Mesenchymal stem cell (in vitro differentiated cells and primary cell): ENCODE measurements around the gene MRPS12.

Experiments used
- DNase-seq: peaks from one replicate; pipeline ENCODE4 v3.0.0-alpha.2; 2013
- H2AFZ ChIP-seq: one replicate; pipeline ENCODE4 v1.6.1; 2013; ENCODE audit warnings: low read depth, mild to moderate bottlenecking, control low read depth, inconsistent platforms, low read length, moderate library complexity
- H2AK5ac ChIP-seq: 2 replicates; pipeline ENCODE4 v1.6.1; 2013; ENCODE audit warnings: low read length, moderate library complexity, mild to moderate bottlenecking, inconsistent platforms; ENCODE audit not compliant: severe bottlenecking
- H2BK120ac ChIP-seq: one replicate; pipeline ENCODE4 v1.6.1; 2013; ENCODE audit warnings: low read depth, mild to moderate bottlenecking, inconsistent platforms, low read length, moderate library complexity
- H2BK12ac ChIP-seq, 2 experiments: one replicate each; pipeline ENCODE4 v1.6.1; 2013; ENCODE audit warnings: inconsistent platforms in 2 of 2, low read length in 2 of 2, mild to moderate bottlenecking in 2 of 2, moderate library complexity in 2 of 2, control low read depth in 1 of 2
- H2BK15ac ChIP-seq: one replicate; pipeline ENCODE4 v1.6.1; 2013; ENCODE audit warnings: mild to moderate bottlenecking, low read depth, inconsistent platforms; ENCODE audit not compliant: poor library complexity, severe bottlenecking
- H2BK5ac ChIP-seq: 2 replicates; pipeline ENCODE4 v1.6.1; 2013; ENCODE audit warnings: low read depth, mild to moderate bottlenecking, low read length, control low read depth, inconsistent platforms; ENCODE audit not compliant: poor library complexity, severe bottlenecking
- H3K14ac ChIP-seq, 2 experiments: one replicate each; pipeline ENCODE4 v1.6.1; 2013; ENCODE audit warnings: inconsistent platforms in 2 of 2, low read length in 2 of 2, control low read depth in 1 of 2, mild to moderate bottlenecking in 1 of 2, moderate library complexity in 1 of 2
- H3K18ac ChIP-seq, 2 experiments: one replicate each; pipeline ENCODE4 v1.6.1; 2013; ENCODE audit warnings: inconsistent platforms in 2 of 2, low read length in 2 of 2, control low read depth in 1 of 2, low read depth in 1 of 2, mild to moderate bottlenecking in 1 of 2
- H3K23ac ChIP-seq, 2 experiments: one replicate each; pipeline ENCODE4 v1.6.1; 2013; ENCODE audit warnings: inconsistent platforms in 2 of 2, low read length in 2 of 2, mild to moderate bottlenecking in 2 of 2, moderate library complexity in 2 of 2, control low read depth in 1 of 2
- H3K27ac ChIP-seq: 2 replicates; pipeline ENCODE4 v1.5.1; 2013; ENCODE audit warnings: mild to moderate bottlenecking, moderate library complexity, low read length, control low read depth, inconsistent platforms; ENCODE audit not compliant: poor library complexity, severe bottlenecking
- H3K27me3 ChIP-seq, 2 experiments: 2 replicates each; pipeline versions ENCODE4 v1.6.1 to v1.7.0; 2013; ENCODE audit warnings: low read length in 2 of 2, mild to moderate bottlenecking in 2 of 2, moderate library complexity in 2 of 2, control low read depth in 1 of 2, inconsistent platforms in 1 of 2; ENCODE audit not compliant: control insufficient read depth in 1 of 2, insufficient read depth in 1 of 2
- H3K36me3 ChIP-seq, 2 experiments: 2 replicates each; pipeline versions ENCODE4 v1.6.1 to v1.7.0; 2013; ENCODE audit warnings: low read length in 2 of 2, control low read depth in 1 of 2, inconsistent platforms in 1 of 2, low read depth in 1 of 2, mild to moderate bottlenecking in 1 of 2; ENCODE audit not compliant: insufficient read depth in 2 of 2, control insufficient read depth in 1 of 2
- H3K4ac ChIP-seq, 2 experiments: one replicate each; pipeline ENCODE4 v1.6.1; 2013; ENCODE audit warnings: inconsistent platforms in 2 of 2, low read length in 2 of 2, mild to moderate bottlenecking in 2 of 2, moderate library complexity in 2 of 2, control low read depth in 1 of 2, low read depth in 1 of 2
- H3K4me1 ChIP-seq: 2 replicates; pipeline ENCODE4 v1.6.1; 2013; ENCODE audit warnings: low read depth, low read length, control low read depth; ENCODE audit not compliant: control insufficient read depth, insufficient read depth
- H3K4me2 ChIP-seq: 2 replicates; pipeline ENCODE4 v1.6.1; 2013; ENCODE audit warnings: low read length, mild to moderate bottlenecking, inconsistent platforms; ENCODE audit not compliant: poor library complexity, severe bottlenecking
- H3K4me3 ChIP-seq, 2 experiments: 2 replicates each; pipeline versions ENCODE4 v1.5.1 to v1.7.0; 2013; ENCODE audit warnings: low read length in 2 of 2, mild to moderate bottlenecking in 2 of 2, control low read depth in 1 of 2, low read depth in 1 of 2; ENCODE audit not compliant: insufficient read depth in 1 of 2
- H3K79me1 ChIP-seq: replicated peaks from 2 replicates; pipeline ENCODE4 v1.6.1; 2013; ENCODE audit warnings: mild to moderate bottlenecking, control low read depth, low read length, inconsistent platforms; ENCODE audit not compliant: poor library complexity, severe bottlenecking
- H3K9ac ChIP-seq: 2 replicates; pipeline ENCODE4 v1.7.0; 2013; ENCODE audit warnings: mild to moderate bottlenecking, low read length, moderate library complexity
- H3K9me3 ChIP-seq: 2 replicates; pipeline ENCODE4 v1.7.0; 2013; ENCODE audit warnings: mild to moderate bottlenecking, low read length; ENCODE audit not compliant: control insufficient read depth
- H4K8ac ChIP-seq: one replicate; pipeline ENCODE4 v1.6.1; 2013; ENCODE audit warnings: inconsistent platforms, mild to moderate bottlenecking, low read length, moderate library complexity
- H4K91ac ChIP-seq: one replicate; pipeline ENCODE4 v1.6.1; 2013; ENCODE audit warnings: mild to moderate bottlenecking, low read length, inconsistent platforms
- WGBS: methylation state at CpG from one replicate; pipeline ENCODE4 v1.1.7; 2013; ENCODE audit warnings: mixed read lengths; 5-methylcytosine and 5-hydroxymethylcytosine counted together

Gene MRPS12

GRCh38 chr19:38915329-38916321, 15.1 kb upstream of the MRPS12 start:
- H3K4ac ChIP-seq: no peak overlapping the region

GRCh38 chr19:38917516-38917915, 13.2 kb upstream of the MRPS12 start:
- Histone ChIP-seq H3K14ac (no peak overlapping the region), H3K79me1 (no peaks in the 10 kb centered on the region), H2BK12ac (no peak overlapping the region), H2AFZ (no peak overlapping the region), H2AK5ac (no peak overlapping the region), H3K27me3 (no peaks in the 10 kb centered on the region), H3K27ac (no peak overlapping the region), H3K4me2 (no peak overlapping the region), H4K91ac (no peak overlapping the region), H3K36me3 (peaks cover 13 to 38% of the 10 kb centered on the region in 2 experiments), H3K18ac (no peak overlapping the region), H4K8ac (no peak overlapping the region), H2BK15ac (no peak overlapping the region), H3K4me3 (no peak overlapping the region), H3K4me1 (no peaks in the 10 kb centered on the region), H3K4ac (no peak overlapping the region), H2BK120ac (no peak overlapping the region), H3K9me3 (no peaks in the 10 kb centered on the region), H3K23ac (no peak overlapping the region), H2BK5ac (no peak overlapping the region), H3K9ac (no peak overlapping the region)
- WGBS: 80% methylated on average over 7 of the region's 9 CpGs
- no peak for DNase-seq

More at GRCh38 chr19:38915329-38916321, 15.1 kb upstream of the MRPS12 start:
- Histone ChIP-seq H3K4me2 (no peak overlapping the region), H2BK120ac (no peak overlapping the region), H3K18ac (no peak overlapping the region), H3K27me3 (peaks cover 6 to 8% of the 10 kb centered on the region in 2 experiments), H2AFZ (no peak overlapping the region), H4K91ac (peak overlapping the region; percentile 28), H3K27ac (no peak overlapping the region), H3K36me3 (peaks cover 0 to 21% of the 10 kb centered on the region in 2 experiments), H3K4me1 (peaks cover 4% of the 10 kb centered on the region), H2BK12ac (no peak overlapping the region), H3K9ac (no peak overlapping the region), H3K79me1 (no peaks in the 10 kb centered on the region), H4K8ac (no peak overlapping the region), H2BK5ac (no peak overlapping the region), H2BK15ac (no peak overlapping the region), H3K9me3 (no peaks in the 10 kb centered on the region), H2AK5ac (no peak overlapping the region), H3K14ac (no peak overlapping the region), H3K4me3 (no peak overlapping the region), H3K23ac (no peak overlapping the region)
- DNase-seq: no peak
- WGBS: 96% methylated on average over 44 of the region's 44 CpGs

- H3K27ac ChIP-seq: no peak overlapping the region
- no peaks in the 10 kb centered on the region for H3K4me1 ChIP-seq
- H3K4ac ChIP-seq: no peak overlapping the region
- no peaks in the 10 kb centered on the region for H3K79me1 ChIP-seq
- no peak overlapping the region for H3K4me3 ChIP-seq
- no peak overlapping the region for H2BK12ac ChIP-seq
- H3K27me3 ChIP-seq: no peaks in the 10 kb centered on the region
- no peak overlapping the region for H3K14ac ChIP-seq
- no peak overlapping the region for H3K9ac ChIP-seq
- H2AK5ac ChIP-seq: no peak overlapping the region
- H4K91ac ChIP-seq: no peak overlapping the region
- H3K9me3 ChIP-seq: no peaks in the 10 kb centered on the region
- no peak overlapping the region for H2BK120ac ChIP-seq
- peak; percentile 18 for DNase-seq
- H3K36me3 ChIP-seq: peaks cover 13 to 39% of the 10 kb centered on the region in 2 experiments
- no peak overlapping the region for H2BK15ac ChIP-seq
- H2AFZ ChIP-seq: no peak overlapping the region
- H3K23ac ChIP-seq: no peak overlapping the region
- no peak overlapping the region for H4K8ac ChIP-seq
- H3K4me2 ChIP-seq: no peak overlapping the region
- no peak overlapping the region for H3K18ac ChIP-seq
- no peak overlapping the region for H2BK5ac ChIP-seq
- WGBS: 92% methylated on average over 10 of the region's 13 CpGs
These were observed 12.7 kb upstream of the MRPS12 start for GRCh38 chr19:38917921-38918491.

GRCh38 chr19:38918526-38918925, 12.2 kb upstream of the MRPS12 start:
- Histone ChIP-seq H3K18ac (no peak overlapping the region), H2AFZ (no peak overlapping the region), H2BK15ac (no peak overlapping the region), H3K4me3 (no peak overlapping the region), H3K27ac (no peak overlapping the region), H3K9me3 (no peaks in the 10 kb centered on the region), H4K8ac (no peak overlapping the region), H3K4me2 (no peak overlapping the region), H2BK5ac (no peak overlapping the region), H3K36me3 (peaks cover 13 to 39% of the 10 kb centered on the region in 2 experiments), H3K23ac (no peak overlapping the region), H2BK120ac (no peak overlapping the region), H3K9ac (no peak overlapping the region), H3K27me3 (no peaks in the 10 kb centered on the region), H3K4me1 (no peaks in the 10 kb centered on the region), H4K91ac (no peak overlapping the region), H2AK5ac (no peak overlapping the region), H3K79me1 (no peaks in the 10 kb centered on the region), H3K4ac (no peak overlapping the region), H2BK12ac (no peak overlapping the region), H3K14ac (no peak overlapping the region)
- DNase-seq: no peak
- 95% methylated on average over 10 of the region's 10 CpGs for WGBS
